GM13976 (cell line): ENCODE results near the gene YWHAH.

ENCODE experiments used
- DNase-seq: peaks from one replicate; pipeline ENCODE4 v3.0.0; 2012; ENCODE audit warnings: low spot score
- in situ Hi-C: fragments of 300-500 bp; cut with MboI; formaldehyde crosslinking; loops from one replicate; pipeline ENCODE4 v1.12.0; 2022; ENCODE audit warnings: low sequenced_read_pairs, mixed read lengths, inconsistent platforms; ENCODE audit not compliant: unreplicated experiment
- TF ChIP-seq, protein P1 (sequence below): IDR thresholded peaks from 2 replicates; pipeline ENCODE4 v1.5.1; 2012; ENCODE audit warnings: borderline replicate concordance, mild to moderate bottlenecking; ENCODE audit not compliant: insufficient read depth; ENCODE audit errors: extremely low read depth, missing control alignments, control extremely low read depth

The YWHAH gene

GRCh38 chr22:31957970-31958594, 13.7 kb downstream of the YWHAH start:
- in situ Hi-C loops: no loop called here
- TF ChIP-seq, protein P1, sequence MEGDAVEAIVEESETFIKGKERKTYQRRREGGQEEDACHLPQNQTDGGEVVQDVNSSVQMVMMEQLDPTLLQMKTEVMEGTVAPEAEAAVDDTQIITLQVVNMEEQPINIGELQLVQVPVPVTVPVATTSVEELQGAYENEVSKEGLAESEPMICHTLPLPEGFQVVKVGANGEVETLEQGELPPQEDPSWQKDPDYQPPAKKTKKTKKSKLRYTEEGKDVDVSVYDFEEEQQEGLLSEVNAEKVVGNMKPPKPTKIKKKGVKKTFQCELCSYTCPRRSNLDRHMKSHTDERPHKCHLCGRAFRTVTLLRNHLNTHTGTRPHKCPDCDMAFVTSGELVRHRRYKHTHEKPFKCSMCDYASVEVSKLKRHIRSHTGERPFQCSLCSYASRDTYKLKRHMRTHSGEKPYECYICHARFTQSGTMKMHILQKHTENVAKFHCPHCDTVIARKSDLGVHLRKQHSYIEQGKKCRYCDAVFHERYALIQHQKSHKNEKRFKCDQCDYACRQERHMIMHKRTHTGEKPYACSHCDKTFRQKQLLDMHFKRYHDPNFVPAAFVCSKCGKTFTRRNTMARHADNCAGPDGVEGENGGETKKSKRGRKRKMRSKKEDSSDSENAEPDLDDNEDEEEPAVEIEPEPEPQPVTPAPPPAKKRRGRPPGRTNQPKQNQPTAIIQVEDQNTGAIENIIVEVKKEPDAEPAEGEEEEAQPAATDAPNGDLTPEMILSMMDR: no peak
- no peak for DNase-seq

GRCh38 chr22:31958625-31959239, 14.4 kb downstream of the YWHAH start:
- DNase-seq: no peak
- TF ChIP-seq, protein P1: no peak
- in situ Hi-C loops: no loop called here

DNA sequence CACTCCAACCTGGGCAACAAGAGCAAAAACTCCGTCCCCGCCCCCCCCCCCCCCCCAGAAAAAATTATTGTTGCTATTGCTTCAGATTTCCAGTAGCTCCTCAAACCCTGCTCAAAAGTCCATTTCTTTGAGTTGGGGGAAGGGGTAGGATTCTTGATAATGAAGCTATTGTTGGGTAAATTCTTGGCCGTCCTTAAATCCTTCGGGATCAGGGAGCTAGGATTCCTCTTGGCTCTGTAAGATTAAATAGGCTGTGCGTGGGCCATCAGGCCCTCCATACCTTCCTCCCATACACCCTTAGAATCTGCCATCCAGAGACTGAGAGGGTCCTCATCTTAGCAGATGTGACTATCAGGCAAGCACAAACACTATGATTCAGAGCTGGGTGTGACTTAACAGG, 16.4 kb downstream of the YWHAH start:
- TF ChIP-seq, protein P1: no peak
- in situ Hi-C loops: no loop called here
- DNase-seq: no peak

DNA sequence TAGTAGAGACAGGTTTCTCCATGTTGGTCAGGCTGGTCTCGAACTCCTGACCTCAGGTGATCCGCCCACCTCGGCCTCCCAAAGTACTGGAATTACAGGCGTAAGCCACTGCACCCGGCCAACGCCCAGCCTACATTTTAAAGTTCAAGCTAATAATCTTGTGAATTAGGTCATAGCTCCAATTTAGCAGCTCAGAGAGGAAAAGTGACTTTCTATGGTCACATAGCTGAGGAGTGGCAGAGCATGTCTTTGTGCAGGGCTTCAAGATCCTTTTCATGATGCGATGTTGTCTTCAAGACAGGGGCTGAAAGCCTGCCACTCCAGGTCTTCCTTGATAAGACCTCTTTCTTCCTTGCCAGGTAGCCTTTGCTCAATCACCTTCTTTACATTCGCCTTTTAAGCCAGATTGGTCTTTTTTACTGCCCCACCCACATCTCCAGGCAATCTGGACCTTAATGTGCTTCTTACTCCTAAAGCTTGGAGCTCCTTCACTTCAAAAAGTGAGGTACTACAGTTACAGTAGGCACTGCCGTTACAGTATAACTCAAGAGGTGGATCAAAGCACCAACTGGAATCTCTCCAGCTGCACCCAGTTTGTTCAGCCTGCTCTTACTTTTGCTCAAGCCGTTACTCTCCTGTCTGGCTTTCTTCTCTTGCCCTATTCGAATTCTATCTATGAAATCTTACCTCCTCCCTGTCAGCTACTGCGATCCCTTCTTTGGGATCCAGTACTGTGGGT, 18.2 kb downstream of the YWHAH start:
- TF ChIP-seq, protein P1: no peak
- in situ Hi-C loops: no loop called here
- no peak for DNase-seq

DNA sequence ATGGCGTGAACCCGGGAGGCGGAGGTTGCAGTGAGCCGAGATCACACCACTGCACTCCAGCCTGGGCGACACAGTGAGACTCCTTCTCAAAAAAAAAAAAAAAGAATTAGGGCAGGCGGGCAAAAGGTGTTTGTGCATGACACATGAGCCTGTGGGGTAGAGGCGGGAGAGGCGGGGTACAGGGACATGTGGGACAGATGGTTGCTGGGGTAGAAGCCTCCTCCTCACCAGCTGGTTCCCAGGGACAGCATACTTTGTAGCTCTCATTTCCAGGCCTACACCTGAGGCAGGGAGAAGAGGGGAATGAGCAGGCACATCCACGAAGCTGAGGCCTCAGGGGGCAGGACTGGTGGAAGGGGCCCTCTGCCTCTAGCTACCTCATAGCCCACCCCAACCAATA, 23.7 kb downstream of the YWHAH start:
- in situ Hi-C loops: no loop called here
- DNase-seq: no peak
- TF ChIP-seq, protein P1: no peak

GRCh38 chr22:31969789-31970489, 25.6 kb downstream of the YWHAH start:
- TF ChIP-seq, protein P1: peak; percentile 52
- in situ Hi-C loops: loop anchor here (10.0 kb wide), 1 partner anchor 105 kb away; no protein-coding TSS in a partner anchor
- DNase-seq: peak; percentile 83
